Activated T-cell treated with anti-CD3 and anti-CD28 coated beads for 1 hour (primary cell): ENCODE measurements around the gene TMC6.
"Not testable (repeated sequence)": the region's sequence is repeated elsewhere in the genome, so short reads cannot be mapped to it uniquely, and the experiment has no call there.

Source experiments
- DNase-seq: peaks from one replicate; pipeline ENCODE4 v3.0.0-alpha.2; 2020; ENCODE audit warnings: low read depth

The TMC6 gene

GRCh38 chr17:78124081-78124835 lies 4.3 kb downstream of the TMC6 start:
- DNase-seq, result no peak

GRCh38 chr17:78123258-78123929 lies 5.2 kb downstream of the TMC6 start:
- no peak for DNase-seq

- DNase-seq, result no peak
Observed at GRCh38 chr17:78122931-78123249, 5.7 kb downstream of the TMC6 start.

GRCh38 chr17:78122216-78122930 lies 6.2 kb downstream of the TMC6 start:
- DNase-seq, result no peak

DNA sequence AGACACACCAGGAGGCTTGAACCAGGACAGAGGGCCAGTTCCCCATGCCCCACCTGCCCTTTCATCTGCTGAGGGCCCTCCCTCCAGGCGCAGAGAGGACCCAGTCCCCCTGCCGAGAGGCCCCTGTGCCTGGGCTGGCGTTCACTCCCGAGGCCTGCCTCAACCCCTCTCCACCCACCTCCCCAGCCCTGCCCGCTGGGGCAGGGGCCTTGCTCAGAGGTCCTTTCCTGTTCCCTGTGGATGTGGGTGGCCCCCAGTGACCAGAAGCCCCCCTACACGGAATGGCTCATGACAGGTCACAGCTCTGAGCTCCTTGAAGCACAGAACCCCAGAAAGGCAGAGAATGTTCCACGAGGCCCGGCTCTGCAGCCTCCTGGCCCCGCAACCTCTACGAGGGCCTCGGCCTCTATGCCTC lies 6.7 kb downstream of the TMC6 start:
- no peak for DNase-seq

DNA sequence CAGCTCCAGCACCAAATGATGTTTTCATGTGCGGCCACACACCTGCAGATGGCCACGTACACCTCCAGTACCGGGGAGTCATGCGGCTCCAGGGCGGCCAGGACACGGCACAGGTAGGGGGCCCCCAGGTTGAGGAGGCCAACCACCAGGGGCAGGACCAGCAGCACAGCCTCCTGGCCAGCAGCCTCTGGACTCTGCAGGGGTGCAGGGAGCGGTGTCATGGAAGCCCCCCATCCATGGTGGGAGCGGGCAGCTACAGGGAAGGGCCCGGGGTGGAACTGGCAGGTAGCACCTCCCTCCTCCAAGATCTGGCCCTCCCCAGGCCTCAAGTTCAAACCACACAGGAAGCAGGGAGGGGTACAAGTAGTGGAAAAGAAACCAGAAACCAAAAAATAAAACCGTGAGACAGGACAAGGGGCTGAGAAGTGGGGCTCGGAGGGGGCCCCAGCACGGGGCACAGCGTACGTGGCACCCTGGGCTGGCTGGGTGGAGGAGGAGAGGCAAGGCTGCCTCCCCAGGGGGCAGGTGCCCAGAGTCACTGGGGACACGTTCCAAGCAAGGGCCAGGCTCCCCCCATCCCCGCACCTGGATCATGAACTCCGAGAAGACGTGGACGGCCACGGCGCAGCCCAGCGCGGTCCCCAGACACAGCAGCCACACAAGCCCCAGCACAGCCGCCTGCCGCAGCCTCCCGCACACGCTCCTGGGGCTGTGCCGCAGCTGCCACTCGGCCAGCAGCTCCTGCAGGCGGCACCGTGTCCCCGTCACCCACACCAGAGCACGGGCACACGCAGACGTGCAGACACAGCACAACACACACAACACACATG lies 7.4 kb downstream of the TMC6 start:
- DNase-seq, result peak; percentile 37

- no peak for DNase-seq
Observed at GRCh38 chr17:78120537-78120936, 8.0 kb downstream of the TMC6 start.

- DNase-seq, result no peak
Observed at GRCh38 chr17:78118801-78119241, 9.7 kb downstream of the TMC6 start.

DNA sequence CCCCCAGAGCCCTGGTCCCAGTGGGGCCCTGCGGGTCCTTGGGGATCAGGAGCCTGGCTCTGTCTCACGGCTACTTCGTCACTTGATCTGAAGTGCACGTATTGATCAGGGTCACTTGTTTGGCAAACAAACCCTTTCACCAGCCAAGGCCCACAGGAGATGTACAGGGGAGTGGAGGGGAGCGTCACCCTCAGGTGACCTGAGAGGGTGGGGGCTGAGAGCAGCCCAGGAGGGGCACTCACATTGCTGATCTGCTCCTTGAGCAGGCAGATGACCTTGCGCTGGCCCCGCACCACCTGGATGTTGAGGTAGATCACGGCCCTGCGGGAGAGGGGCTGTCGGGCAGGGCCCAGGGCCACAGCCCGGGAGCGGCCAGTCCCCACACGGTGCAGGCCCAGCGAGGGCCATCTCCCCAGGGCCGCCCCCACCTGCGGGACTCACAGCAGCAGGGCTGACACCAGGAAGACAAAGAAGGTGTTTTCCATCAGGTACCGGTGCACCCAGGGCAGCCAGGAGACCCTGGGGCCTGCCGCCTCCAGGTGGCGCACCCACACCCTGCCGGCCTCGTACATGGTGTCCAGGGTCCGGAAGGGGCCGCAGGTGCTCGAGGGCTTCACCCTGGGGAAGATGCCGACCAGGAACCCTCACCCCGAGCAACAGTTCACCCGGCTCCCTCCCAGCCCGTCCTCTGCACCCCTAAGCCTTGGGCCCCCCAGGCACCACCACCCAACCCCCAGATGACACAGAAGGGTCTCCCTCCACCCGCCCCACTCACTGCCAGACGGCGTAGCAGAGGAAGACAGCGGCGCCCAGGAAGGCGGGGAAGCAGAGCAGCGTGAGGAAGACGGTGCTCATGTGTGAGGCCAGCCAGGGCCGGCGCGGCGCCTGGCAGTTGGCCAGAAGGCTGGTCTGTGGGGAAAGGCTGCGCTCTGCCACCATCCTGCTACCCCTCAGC lies 11.3 kb downstream of the TMC6 start:
- no peak for DNase-seq

- DNase-seq, result no peak
Observed at GRCh38 chr17:78116411-78116810, 12.1 kb downstream of the TMC6 start.

DNA sequence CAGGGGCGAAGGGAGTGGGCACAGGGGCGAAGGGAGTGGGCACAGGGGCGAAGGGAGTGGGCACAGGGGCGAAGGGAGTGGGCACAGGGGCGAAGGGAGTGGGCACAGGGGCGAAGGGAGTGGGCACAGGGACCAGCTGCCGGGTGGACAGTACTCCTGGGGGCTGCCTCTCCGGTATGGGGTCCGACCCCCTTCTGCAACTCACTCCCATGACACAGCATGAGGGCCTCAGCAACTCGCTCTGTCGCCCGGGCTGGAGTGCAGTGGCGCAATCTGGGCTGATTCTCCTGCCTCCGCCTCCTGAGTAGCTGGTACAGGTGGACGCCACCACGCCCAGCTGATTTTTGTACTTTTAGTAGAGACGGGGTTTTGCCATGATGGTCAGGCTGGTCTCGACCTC lies 12.8 kb downstream of the TMC6 start:
- not testable (repeated sequence) for DNase-seq

GRCh38 chr17:78114831-78115723 lies 13.5 kb downstream of the TMC6 start:
- no peak for DNase-seq

GRCh38 chr17:78113804-78114785 lies 14.5 kb downstream of the TMC6 start:
- DNase-seq, result no peak

GRCh38 chr17:78112518-78113471 lies 15.8 kb downstream of the TMC6 start:
- DNase-seq, result peak; percentile 72

DNA sequence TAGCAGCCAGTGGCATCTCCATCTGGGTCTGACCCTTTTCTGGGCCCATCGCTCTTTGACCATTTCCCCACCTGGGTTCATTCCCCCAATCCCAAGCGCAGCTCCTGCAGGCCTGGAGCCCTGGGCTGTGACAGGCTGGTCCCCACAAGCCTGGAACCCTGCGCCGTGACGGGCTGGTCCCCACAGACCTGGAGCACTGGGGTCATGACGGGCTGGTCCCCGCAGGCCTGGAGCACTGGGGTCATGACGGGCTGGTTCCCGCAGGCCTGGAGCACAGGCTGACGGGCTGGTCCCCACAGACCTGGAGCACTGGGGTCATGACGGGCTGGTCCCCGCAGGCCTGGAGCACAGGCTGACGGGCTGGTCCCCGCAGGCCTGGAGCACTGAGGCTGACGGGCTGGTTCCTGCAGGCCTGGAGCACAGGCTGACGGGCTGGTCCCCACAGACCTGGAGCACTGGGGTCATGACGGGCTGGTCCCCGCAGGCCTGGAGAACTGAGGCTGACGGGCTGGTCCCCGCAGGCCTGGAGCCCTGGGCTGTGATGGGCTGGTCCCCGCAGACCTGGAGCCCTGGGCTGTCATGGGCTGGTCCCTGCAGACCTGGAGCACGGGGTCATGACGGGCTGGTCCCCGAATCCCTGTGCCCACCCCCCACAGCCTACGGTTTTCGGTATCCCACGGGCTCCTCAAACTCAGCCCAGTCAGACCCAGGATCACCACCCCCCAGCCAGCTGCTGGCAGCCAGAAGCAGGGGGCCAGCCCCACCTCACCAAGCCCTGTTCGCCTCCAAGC lies 16.6 kb downstream of the TMC6 start:
- no peak for DNase-seq

- no peak for DNase-seq
Observed at GRCh38 chr17:78111016-78111726, 17.4 kb downstream of the TMC6 start.
